ENCODE results near the gene GHRL.
"Not testable (repeated sequence)": the region's sequence is repeated elsewhere in the genome, so short reads cannot be mapped to it uniquely, and the experiment has no call there.

Gene GHRL

DNA sequence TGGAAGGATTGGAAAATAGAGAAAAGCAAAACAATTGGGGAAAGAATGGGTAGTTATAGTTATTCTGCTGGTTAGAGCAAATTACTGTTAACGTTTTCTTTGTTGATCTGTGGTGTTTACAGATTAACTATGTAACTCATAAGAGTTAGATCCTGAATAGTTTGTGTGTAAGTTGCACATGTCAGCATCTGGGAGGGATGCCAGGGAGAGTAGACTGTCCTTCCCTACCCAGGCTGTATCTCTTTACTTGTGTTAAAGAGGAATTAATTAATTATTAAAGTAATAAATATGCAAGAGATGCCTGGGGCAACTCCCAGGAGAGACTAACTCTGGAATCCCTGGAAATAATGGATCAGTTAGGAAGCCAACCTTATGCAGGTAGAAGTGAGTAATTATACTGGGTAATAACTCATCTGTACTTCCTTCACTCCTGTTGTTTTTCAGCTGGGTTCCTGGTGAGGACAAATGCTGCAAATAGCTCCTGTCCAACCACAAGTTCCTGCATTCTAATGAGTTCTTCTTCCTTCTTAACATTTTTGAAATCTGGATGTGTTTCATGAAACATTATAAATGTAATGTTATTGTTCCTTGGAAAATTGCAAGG lies 18.9 kb downstream of the GHRL start:
- POLR2A ChIA-PET: interaction anchor here (1.5 kb wide), 1 partner anchor 10 kb away, joined by 6 read pairs; no protein-coding TSS in a partner anchor
- Histone ChIP-seq H3K27ac (ENCODE audit: insufficient read depth in 1 of 2, low read depth in 1 of 2, low read length in 2 of 2, poor library complexity in 1 of 2, severe bottlenecking in 2 of 2) (peak overlapping the region; percentile 2 to 57), H3K27me3 (replicated peaks in 2 of 5; ENCODE audit: control insufficient read depth in 4 of 5, insufficient read depth in 5 of 5, low read length in 4 of 5) (no peaks in the 10 kb centered on the region), H3K9me3 (ENCODE audit: control extremely low read depth in 1 of 5, control insufficient read depth in 4 of 5, insufficient read depth in 2 of 5, low read depth in 1 of 5, low read length in 4 of 5) (no peaks in the 10 kb centered on the region), H3K4me3 (ENCODE audit: control insufficient read depth in 1 of 7, extremely low read depth in 1 of 7, insufficient read depth in 4 of 7, low read depth in 2 of 7, low read length in 6 of 7) (peak overlapping the region in 3 of 7 experiments; percentile 7 to 15 (median 14)), H3K36me3 (ENCODE audit: control insufficient read depth in 4 of 4, insufficient read depth in 4 of 4, low read length in 3 of 4) (peaks cover 18 to 65% (median 51%) of the 10 kb centered on the region in 4 experiments), H3K4me1 (ENCODE audit: control extremely low read depth in 1 of 4, control insufficient read depth in 4 of 4, insufficient read depth in 4 of 4, low read length in 3 of 4) (peaks cover 13 to 21% (median 19%) of the 10 kb centered on the region in 4 experiments)
- CTCF ChIA-PET: interaction anchor here (1.0 to 3.6 kb wide), 4 partner anchors 10 to 20 kb away, joined by 3 to 27 read pairs (median 10); no protein-coding TSS in a partner anchor
- WGBS (ENCODE audit: insufficient coverage): 0% methylated on average over 1 of the region's 1 CpG
- peak in 2 of 3 donors; percentile 47 to 53 for DNase-seq

DNA sequence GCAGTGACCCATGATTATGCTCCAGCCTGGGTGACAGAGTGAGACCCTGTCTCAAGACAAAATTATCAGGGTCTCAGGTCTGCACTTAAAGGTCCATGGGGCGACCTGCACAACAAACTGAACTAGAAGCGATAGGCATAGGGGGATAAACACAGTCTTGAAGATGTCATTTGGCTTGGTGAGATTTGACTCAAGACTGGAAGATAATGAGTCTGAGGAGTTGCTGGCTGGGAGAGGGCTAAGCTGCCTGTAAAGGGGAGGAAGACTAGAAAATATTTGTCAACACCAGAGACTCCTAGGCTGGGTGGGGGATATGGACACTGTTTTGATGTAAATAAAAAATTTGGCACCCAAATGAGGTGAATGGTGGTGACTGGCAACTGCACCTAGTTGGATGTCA lies 19.8 kb downstream of the GHRL start:
- Histone ChIP-seq H3K4me3 (ENCODE audit: control insufficient read depth in 1 of 7, extremely low read depth in 1 of 7, insufficient read depth in 4 of 7, low read depth in 2 of 7, low read length in 6 of 7) (no peak overlapping the region), H3K36me3 (ENCODE audit: control insufficient read depth in 4 of 4, insufficient read depth in 4 of 4, low read length in 3 of 4) (peaks cover 11 to 62% (median 45%) of the 10 kb centered on the region in 4 experiments), H3K27ac (ENCODE audit: insufficient read depth in 1 of 2, low read depth in 1 of 2, low read length in 2 of 2, poor library complexity in 1 of 2, severe bottlenecking in 2 of 2) (peak overlapping the region in 1 of 2 experiments; percentile 57), H3K27me3 (replicated peaks in 2 of 5; ENCODE audit: control insufficient read depth in 4 of 5, insufficient read depth in 5 of 5, low read length in 4 of 5) (no peaks in the 10 kb centered on the region), H3K9me3 (ENCODE audit: control extremely low read depth in 1 of 5, control insufficient read depth in 4 of 5, insufficient read depth in 2 of 5, low read depth in 1 of 5, low read length in 4 of 5) (no peaks in the 10 kb centered on the region), H3K4me1 (ENCODE audit: control extremely low read depth in 1 of 4, control insufficient read depth in 4 of 4, insufficient read depth in 4 of 4, low read length in 3 of 4) (peaks cover 13 to 25% (median 20%) of the 10 kb centered on the region in 4 experiments)
- ChIA-PET POLR2A (no interaction called here), CTCF (interaction anchor here (3.0 to 3.6 kb wide), 2 partner anchors 10 to 11 kb away, joined by 12 to 27 read pairs; no protein-coding TSS in a partner anchor)
- no peak for DNase-seq
- 96% methylated on average over 2 of the region's 2 CpGs for WGBS (ENCODE audit: insufficient coverage)

DNA sequence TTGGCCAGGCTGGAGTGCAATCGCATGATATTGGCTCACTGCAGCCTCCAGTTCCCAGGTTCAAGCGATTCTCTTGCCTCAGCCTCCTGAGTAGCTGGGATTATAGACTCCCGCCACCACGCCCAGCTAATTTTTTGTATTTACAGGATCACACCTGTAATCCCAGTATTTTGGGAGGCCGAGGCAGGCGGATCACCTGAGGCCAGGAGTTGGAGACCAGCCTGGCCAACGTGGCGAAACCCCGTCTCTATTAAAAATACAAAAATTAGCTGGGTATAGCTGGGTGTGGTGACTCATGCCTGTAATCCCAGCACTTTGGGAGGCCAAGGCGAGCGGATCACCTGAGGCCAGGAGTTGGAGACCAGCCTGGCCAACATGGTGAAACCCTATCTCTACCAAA lies 20.3 kb downstream of the GHRL start:
- CTCF ChIA-PET: interaction anchor here (0.6 to 3.6 kb wide), 6 partner anchors 9 to 340 kb away, joined by 3 to 27 read pairs (median 4); no protein-coding TSS in a partner anchor
- WGBS (ENCODE audit: insufficient coverage): 87% methylated on average over 6 of the region's 11 CpGs
- peaks cover 13 to 28% (median 21%) of the 10 kb centered on the region in 4 experiments for H3K4me1 ChIP-seq (ENCODE audit: control extremely low read depth in 1 of 4, control insufficient read depth in 4 of 4, insufficient read depth in 4 of 4, low read length in 3 of 4)

DNA sequence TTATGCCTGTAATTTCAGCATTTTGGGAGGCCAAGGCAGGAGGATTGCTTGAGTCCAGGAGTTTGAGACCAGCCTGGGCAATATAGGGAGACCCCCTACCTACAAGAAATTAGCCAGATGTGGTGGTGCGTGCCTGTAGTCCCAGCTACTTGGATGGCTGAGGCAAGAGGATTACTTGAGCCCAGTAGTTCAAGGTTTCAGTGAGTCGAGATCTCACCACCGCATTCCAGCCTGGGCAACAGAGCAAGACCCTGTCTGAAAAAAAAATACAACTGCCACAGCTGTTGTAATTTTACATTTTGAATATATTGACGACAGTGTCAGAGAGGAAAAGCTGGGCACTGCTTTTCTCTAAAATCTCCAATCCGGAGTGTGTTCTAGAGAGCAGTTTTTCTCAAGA lies 23.3 kb downstream of the GHRL start:
- CTCF ChIA-PET: interaction anchor here (0.6 to 2.9 kb wide), 3 partner anchors 11 to 594 kb away, joined by 3 to 7 read pairs (median 6); no protein-coding TSS in a partner anchor
- H3K36me3 ChIP-seq (ENCODE audit: control insufficient read depth in 4 of 4, insufficient read depth in 4 of 4, low read length in 3 of 4): peaks cover 13 to 67% (median 42%) of the 10 kb centered on the region in 4 experiments
- WGBS (ENCODE audit: insufficient coverage): 92% methylated on average over 5 of the region's 5 CpGs

More for the DNA sequence above, 20.3 kb downstream of the GHRL start:
- H3K27me3 ChIP-seq (replicated peaks in 2 of 5; ENCODE audit: control insufficient read depth in 4 of 5, insufficient read depth in 5 of 5, low read length in 4 of 5); H3K9me3 ChIP-seq (ENCODE audit: control extremely low read depth in 1 of 5, control insufficient read depth in 4 of 5, insufficient read depth in 2 of 5, low read depth in 1 of 5, low read length in 4 of 5); H3K27ac ChIP-seq (ENCODE audit: insufficient read depth in 1 of 2, low read depth in 1 of 2, low read length in 2 of 2, poor library complexity in 1 of 2, severe bottlenecking in 2 of 2); H3K4me3 ChIP-seq (ENCODE audit: control insufficient read depth in 1 of 7, extremely low read depth in 1 of 7, insufficient read depth in 4 of 7, low read depth in 2 of 7, low read length in 6 of 7); DNase-seq: not testable (repeated sequence)
- POLR2A ChIA-PET: interaction anchor here (0.6 to 0.7 kb wide), 2 partner anchors 9 to 18 kb away, joined by 3 to 4 read pairs; no protein-coding TSS in a partner anchor
- peaks cover 11 to 62% (median 42%) of the 10 kb centered on the region in 4 experiments for H3K36me3 ChIP-seq (ENCODE audit: control insufficient read depth in 4 of 4, insufficient read depth in 4 of 4, low read length in 3 of 4)

DNA sequence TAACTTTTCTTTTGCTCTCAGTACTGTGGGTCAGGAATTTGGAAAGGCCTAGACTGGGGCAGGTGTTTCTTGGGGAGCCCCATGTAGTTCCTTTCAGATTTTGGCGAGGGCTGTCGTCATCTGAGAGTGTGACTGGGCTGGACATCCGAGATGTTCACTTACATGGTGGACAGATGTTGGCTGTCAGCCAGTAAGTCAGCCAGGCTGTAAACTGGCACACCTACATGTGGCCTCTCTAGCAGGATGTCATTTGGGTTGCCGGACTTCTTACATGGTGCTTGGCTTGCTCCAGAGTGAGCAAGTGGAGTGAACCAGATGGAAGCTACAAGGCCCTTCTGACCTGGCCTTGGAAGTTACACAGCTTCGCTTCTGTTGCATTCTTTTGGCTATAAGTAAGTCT lies 23.8 kb downstream of the GHRL start:
- Histone ChIP-seq H3K4me3 (ENCODE audit: control insufficient read depth in 1 of 7, extremely low read depth in 1 of 7, insufficient read depth in 4 of 7, low read depth in 2 of 7, low read length in 6 of 7) (no peak overlapping the region), H3K27me3 (replicated peaks in 2 of 5; ENCODE audit: control insufficient read depth in 4 of 5, insufficient read depth in 5 of 5, low read length in 4 of 5) (no peaks in the 10 kb centered on the region), H3K36me3 (ENCODE audit: control insufficient read depth in 4 of 4, insufficient read depth in 4 of 4, low read length in 3 of 4) (peaks cover 13 to 70% (median 44%) of the 10 kb centered on the region in 4 experiments), H3K9me3 (ENCODE audit: control extremely low read depth in 1 of 5, control insufficient read depth in 4 of 5, insufficient read depth in 2 of 5, low read depth in 1 of 5, low read length in 4 of 5) (no peaks in the 10 kb centered on the region), H3K4me1 (ENCODE audit: control extremely low read depth in 1 of 4, control insufficient read depth in 4 of 4, insufficient read depth in 4 of 4, low read length in 3 of 4) (peaks cover 4 to 20% (median 14%) of the 10 kb centered on the region in 4 experiments), H3K27ac (ENCODE audit: insufficient read depth in 1 of 2, low read depth in 1 of 2, low read length in 2 of 2, poor library complexity in 1 of 2, severe bottlenecking in 2 of 2) (no peak overlapping the region)
- WGBS (ENCODE audit: insufficient coverage): 92% methylated on average over 5 of the region's 5 CpGs
- ChIA-PET CTCF (interaction anchor here (0.6 to 2.9 kb wide), 4 partner anchors 11 to 593 kb away, joined by 3 to 7 read pairs (median 5); no protein-coding TSS in a partner anchor), POLR2A (no interaction called here)
- DNase-seq: no peak

More for the DNA sequence above, 23.3 kb downstream of the GHRL start:
- Histone ChIP-seq H3K27me3 (replicated peaks in 2 of 5; ENCODE audit: control insufficient read depth in 4 of 5, insufficient read depth in 5 of 5, low read length in 4 of 5) (no peaks in the 10 kb centered on the region), H3K4me3 (ENCODE audit: control insufficient read depth in 1 of 7, extremely low read depth in 1 of 7, insufficient read depth in 4 of 7, low read depth in 2 of 7, low read length in 6 of 7) (no peak overlapping the region), H3K9me3 (ENCODE audit: control extremely low read depth in 1 of 5, control insufficient read depth in 4 of 5, insufficient read depth in 2 of 5, low read depth in 1 of 5, low read length in 4 of 5) (no peaks in the 10 kb centered on the region), H3K4me1 (ENCODE audit: control extremely low read depth in 1 of 4, control insufficient read depth in 4 of 4, insufficient read depth in 4 of 4, low read length in 3 of 4) (peaks cover 9 to 25% (median 19%) of the 10 kb centered on the region in 4 experiments), H3K27ac (ENCODE audit: insufficient read depth in 1 of 2, low read depth in 1 of 2, low read length in 2 of 2, poor library complexity in 1 of 2, severe bottlenecking in 2 of 2) (no peak overlapping the region)
- no peak for DNase-seq
- POLR2A ChIA-PET: interaction anchor here (0.5 to 1.0 kb wide), 2 partner anchors 15 to 1577 kb away, joined by 3 read pairs; no protein-coding TSS in a partner anchor

DNA sequence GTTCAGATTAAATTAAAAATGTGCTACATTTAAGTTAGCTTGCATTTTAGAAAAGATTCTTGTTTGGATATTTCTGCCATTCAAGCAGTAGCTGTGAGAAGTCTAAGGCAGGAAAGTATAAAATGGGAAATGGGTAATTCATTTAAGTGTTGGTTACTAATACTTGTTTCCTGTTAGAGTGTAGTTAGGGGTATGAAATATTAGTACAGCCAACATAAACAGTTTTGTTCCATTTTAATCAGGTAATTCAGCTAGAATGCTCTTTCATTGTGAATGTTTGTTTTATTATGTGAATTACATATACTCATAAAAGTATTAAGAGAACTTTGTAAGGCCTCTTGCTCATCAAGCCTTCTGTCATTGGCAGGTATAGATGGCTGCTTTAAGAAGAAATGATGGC lies 24.6 kb downstream of the GHRL start:
- Histone ChIP-seq H3K4me3 (ENCODE audit: control insufficient read depth in 1 of 7, extremely low read depth in 1 of 7, insufficient read depth in 4 of 7, low read depth in 2 of 7, low read length in 6 of 7) (no peak overlapping the region), H3K4me1 (ENCODE audit: control extremely low read depth in 1 of 4, control insufficient read depth in 4 of 4, insufficient read depth in 4 of 4, low read length in 3 of 4) (peaks cover 2 to 12% (median 5%) of the 10 kb centered on the region in 4 experiments), H3K9me3 (ENCODE audit: control extremely low read depth in 1 of 5, control insufficient read depth in 4 of 5, insufficient read depth in 2 of 5, low read depth in 1 of 5, low read length in 4 of 5) (no peaks in the 10 kb centered on the region), H3K36me3 (ENCODE audit: control insufficient read depth in 4 of 4, insufficient read depth in 4 of 4, low read length in 3 of 4) (peaks cover 13 to 72% (median 46%) of the 10 kb centered on the region in 4 experiments), H3K27ac (ENCODE audit: insufficient read depth in 1 of 2, low read depth in 1 of 2, low read length in 2 of 2, poor library complexity in 1 of 2, severe bottlenecking in 2 of 2) (no peak overlapping the region), H3K27me3 (replicated peaks in 2 of 5; ENCODE audit: control insufficient read depth in 4 of 5, insufficient read depth in 5 of 5, low read length in 4 of 5) (no peaks in the 10 kb centered on the region)
- ChIA-PET CTCF (interaction anchor here (0.8 to 2.9 kb wide), 2 partner anchors 10 to 19 kb away, joined by 4 to 7 read pairs; no protein-coding TSS in a partner anchor), POLR2A (interaction anchor here (0.7 kb wide), 1 partner anchor 175 kb away, joined by 3 read pairs; no protein-coding TSS in a partner anchor)
- DNase-seq: no peak

DNA sequence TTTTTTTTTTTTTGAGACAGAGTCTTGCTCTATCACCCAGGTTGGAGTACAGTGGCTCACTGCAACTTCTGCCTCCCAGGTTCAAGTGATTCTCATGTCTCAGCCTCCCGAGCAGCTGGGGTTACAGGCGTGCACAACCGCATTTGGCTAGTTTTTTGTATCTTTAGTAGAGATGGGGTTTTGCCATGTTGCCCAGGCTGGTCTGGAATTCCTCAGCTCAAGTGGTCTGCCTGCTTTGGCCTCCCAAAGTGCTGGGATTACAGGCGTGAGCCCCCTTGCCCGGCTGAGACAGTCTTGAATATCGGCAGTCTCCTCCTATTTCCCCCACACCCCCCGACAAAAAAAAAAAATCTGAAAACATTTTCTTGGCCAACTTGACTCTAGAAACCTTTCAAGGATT lies 25.8 kb downstream of the GHRL start:
- H3K4me1 ChIP-seq (ENCODE audit: control extremely low read depth in 1 of 4, control insufficient read depth in 4 of 4, insufficient read depth in 4 of 4, low read length in 3 of 4); H3K9me3 ChIP-seq (ENCODE audit: control extremely low read depth in 1 of 5, control insufficient read depth in 4 of 5, insufficient read depth in 2 of 5, low read depth in 1 of 5, low read length in 4 of 5); H3K27ac ChIP-seq (ENCODE audit: insufficient read depth in 1 of 2, low read depth in 1 of 2, low read length in 2 of 2, poor library complexity in 1 of 2, severe bottlenecking in 2 of 2); H3K4me3 ChIP-seq (ENCODE audit: control insufficient read depth in 1 of 7, extremely low read depth in 1 of 7, insufficient read depth in 4 of 7, low read depth in 2 of 7, low read length in 6 of 7); DNase-seq; POLR2A ChIA-PET; H3K27me3 ChIP-seq (replicated peaks in 2 of 5; ENCODE audit: control insufficient read depth in 4 of 5, insufficient read depth in 5 of 5, low read length in 4 of 5): not testable (repeated sequence)
- 100% methylated on average over 1 of the region's 7 CpGs for WGBS (ENCODE audit: insufficient coverage)
- CTCF ChIA-PET: interaction anchor here (0.6 kb wide), 1 partner anchor 99 kb away, joined by 3 read pairs; no protein-coding TSS in a partner anchor
- peaks cover 15 to 70% (median 50%) of the 10 kb centered on the region in 4 experiments for H3K36me3 ChIP-seq (ENCODE audit: control insufficient read depth in 4 of 4, insufficient read depth in 4 of 4, low read length in 3 of 4)

Measured in common myeloid progenitor, CD34-positive (primary cell).